ENCODE results near the gene CLDN14.
"Not testable (repeated sequence)": the region's sequence is repeated elsewhere in the genome, so short reads cannot be mapped to it uniquely, and the experiment has no call there.

CLDN14 gene

DNA sequence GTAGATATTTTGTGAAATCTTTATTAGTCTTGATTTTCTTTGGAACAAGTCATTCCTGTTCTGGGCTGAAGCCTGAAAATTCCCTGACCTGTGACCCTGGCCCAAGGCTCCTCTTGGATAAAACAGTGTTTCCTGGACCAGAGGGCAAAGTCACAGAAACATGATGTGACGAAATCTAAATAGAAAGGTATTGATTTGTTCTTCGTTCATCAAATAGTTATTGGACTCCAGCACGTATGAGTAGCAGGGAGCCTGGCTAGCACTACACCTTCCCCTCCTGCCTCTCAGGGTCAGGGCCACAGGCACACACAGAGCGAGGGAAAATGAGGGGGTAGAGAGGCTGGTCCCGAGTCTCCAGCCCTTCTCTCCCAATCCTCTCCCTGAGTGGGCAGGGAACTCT, 1.7 kb upstream of the CLDN14 start:
- no peak for DNase-seq (ENCODE audit: low read depth)
- no peak overlapping the region for H3K4me3 ChIP-seq (ENCODE audit: low read length)
- TF ChIP-seq, protein P1, sequence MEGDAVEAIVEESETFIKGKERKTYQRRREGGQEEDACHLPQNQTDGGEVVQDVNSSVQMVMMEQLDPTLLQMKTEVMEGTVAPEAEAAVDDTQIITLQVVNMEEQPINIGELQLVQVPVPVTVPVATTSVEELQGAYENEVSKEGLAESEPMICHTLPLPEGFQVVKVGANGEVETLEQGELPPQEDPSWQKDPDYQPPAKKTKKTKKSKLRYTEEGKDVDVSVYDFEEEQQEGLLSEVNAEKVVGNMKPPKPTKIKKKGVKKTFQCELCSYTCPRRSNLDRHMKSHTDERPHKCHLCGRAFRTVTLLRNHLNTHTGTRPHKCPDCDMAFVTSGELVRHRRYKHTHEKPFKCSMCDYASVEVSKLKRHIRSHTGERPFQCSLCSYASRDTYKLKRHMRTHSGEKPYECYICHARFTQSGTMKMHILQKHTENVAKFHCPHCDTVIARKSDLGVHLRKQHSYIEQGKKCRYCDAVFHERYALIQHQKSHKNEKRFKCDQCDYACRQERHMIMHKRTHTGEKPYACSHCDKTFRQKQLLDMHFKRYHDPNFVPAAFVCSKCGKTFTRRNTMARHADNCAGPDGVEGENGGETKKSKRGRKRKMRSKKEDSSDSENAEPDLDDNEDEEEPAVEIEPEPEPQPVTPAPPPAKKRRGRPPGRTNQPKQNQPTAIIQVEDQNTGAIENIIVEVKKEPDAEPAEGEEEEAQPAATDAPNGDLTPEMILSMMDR (conservative IDR thresholded peaks at IDR 0.05; ENCODE audit: low read length) = no peak

- no peak for DNase-seq (ENCODE audit: low read depth)
- TF ChIP-seq, protein P1 (conservative IDR thresholded peaks at IDR 0.05; ENCODE audit: low read length) = no peak
- H3K4me3 ChIP-seq (ENCODE audit: low read length) = no peak overlapping the region
Observed at GRCh38 chr21:36480618-36481017, 696 bp upstream of the CLDN14 start.

GRCh38 chr21:36478941-36479340, 981 bp downstream of the CLDN14 start:
- TF ChIP-seq, protein P1 (conservative IDR thresholded peaks at IDR 0.05; ENCODE audit: low read length) = peak; percentile 50
- H3K4me3 ChIP-seq (ENCODE audit: low read length) = no peak overlapping the region
- peak; percentile 31 for DNase-seq (ENCODE audit: low read depth)

DNA sequence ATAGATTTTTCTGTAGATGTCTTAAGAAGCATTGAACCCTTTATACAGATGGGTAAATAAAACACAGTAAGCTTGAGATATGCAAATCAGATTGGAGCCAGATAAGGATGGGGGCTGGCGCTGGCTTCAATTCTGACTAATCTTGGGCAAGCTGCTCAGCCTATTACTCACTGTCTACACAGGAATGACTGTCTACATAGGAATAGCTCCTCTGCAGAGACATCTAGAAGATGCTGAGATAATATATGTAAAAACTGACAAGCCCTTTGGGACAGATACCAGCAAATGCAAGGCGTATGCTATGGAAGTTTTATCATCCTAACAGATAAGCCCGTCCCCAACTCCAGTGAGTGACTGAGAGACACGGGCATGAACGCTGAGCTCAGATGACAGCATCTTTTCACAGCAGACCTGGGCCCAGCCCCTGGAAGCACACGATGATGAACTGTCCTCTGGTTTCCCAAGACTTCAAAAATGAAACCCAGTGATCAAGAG, 1.7 kb downstream of the CLDN14 start:
- TF ChIP-seq, protein P1 (conservative IDR thresholded peaks at IDR 0.05; ENCODE audit: low read length) = no peak
- DNase-seq (ENCODE audit: low read depth) = peak; percentile 80
- no peak overlapping the region for H3K4me3 ChIP-seq (ENCODE audit: low read length)

- no peak for DNase-seq (ENCODE audit: low read depth)
- TF ChIP-seq, protein P1 (conservative IDR thresholded peaks at IDR 0.05; ENCODE audit: low read length) = no peak
- H3K4me3 ChIP-seq (ENCODE audit: low read length) = no peak overlapping the region
Observed at GRCh38 chr21:36477559-36477958, 2.4 kb downstream of the CLDN14 start.

GRCh38 chr21:36477001-36477400, 2.9 kb downstream of the CLDN14 start:
- TF ChIP-seq, protein P1 (conservative IDR thresholded peaks at IDR 0.05; ENCODE audit: low read length) = no peak

GRCh38 chr21:36476541-36476940, 3.4 kb downstream of the CLDN14 start:
- H3K4me3 ChIP-seq (ENCODE audit: low read length); DNase-seq (ENCODE audit: low read depth): not testable (repeated sequence)

More at GRCh38 chr21:36477001-36477400, 2.9 kb downstream of the CLDN14 start:
- no peak for DNase-seq (ENCODE audit: low read depth)
- H3K4me3 ChIP-seq (ENCODE audit: low read length) = no peak overlapping the region

- TF ChIP-seq, protein P1 (conservative IDR thresholded peaks at IDR 0.05; ENCODE audit: low read length) = no peak
- no peak overlapping the region for H3K4me3 ChIP-seq (ENCODE audit: low read length)
- DNase-seq (ENCODE audit: low read depth) = no peak
Observed at GRCh38 chr21:36474591-36474990, 5.3 kb downstream of the CLDN14 start.

All from AG10803 (cell line).